Astrocyte of the cerebellum (primary cell): Measurements from ENCODE around the gene SLC24A4.

Source experiments
- DNase-seq: peaks from one replicate; pipeline ENCODE4 v3.0.0-alpha.2; 2011; ENCODE audit warnings: low read depth
- H3K4me3 ChIP-seq: 2 replicates; pipeline ENCODE4 v1.5.1; 2011; ENCODE audit warnings: mild to moderate bottlenecking, low read depth, low read length, moderate library complexity
- CTCF ChIP-seq: IDR thresholded peaks from 2 replicates; pipeline ENCODE4 v1.5.1; 2012; ENCODE audit warnings: low read length, low read depth, moderate library complexity, mild to moderate bottlenecking; ENCODE audit errors: missing control alignments
- in situ Hi-C: cut with HindIII; loops from 2 replicates; pipeline ENCODE4 v1.10.0; 2017; ENCODE audit warnings: low sequenced_read_pairs

The SLC24A4 gene

GRCh38 chr14:92282669-92283068, 40.3 kb upstream of the SLC24A4 start:
- TF ChIP-seq CTCF: no peak
- H3K4me3 ChIP-seq: no peak overlapping the region
- in situ Hi-C loops: no loop called here
- DNase-seq: no peak

GRCh38 chr14:92285311-92285710, 37.7 kb upstream of the SLC24A4 start:
- DNase-seq: no peak
- TF ChIP-seq CTCF: no peak
- in situ Hi-C loops: no loop called here
- no peak overlapping the region for H3K4me3 ChIP-seq

- no peak for DNase-seq
- in situ Hi-C loops: no loop called here
- no peak for TF ChIP-seq CTCF
- H3K4me3 ChIP-seq: no peak overlapping the region
These were observed 35.0 kb upstream of the SLC24A4 start for GRCh38 chr14:92287987-92288386.

GRCh38 chr14:92288994-92289660, 33.8 kb upstream of the SLC24A4 start:
- no peak overlapping the region for H3K4me3 ChIP-seq
- in situ Hi-C loops: no loop called here
- TF ChIP-seq CTCF: no peak
- DNase-seq: no peak

- in situ Hi-C loops: loop anchor here (5.0 kb wide), 1 partner anchor 80 kb away; no protein-coding TSS in a partner anchor
- DNase-seq: no peak
- TF ChIP-seq CTCF: no peak
- no peak overlapping the region for H3K4me3 ChIP-seq
These were observed 30.3 kb upstream of the SLC24A4 start for GRCh38 chr14:92292673-92293072.

- in situ Hi-C loops: loop anchor here (5.0 kb wide), 1 partner anchor 78 kb away; no protein-coding TSS in a partner anchor
- TF ChIP-seq CTCF: no peak
- DNase-seq: no peak
- no peak overlapping the region for H3K4me3 ChIP-seq
These were observed 28.5 kb upstream of the SLC24A4 start for GRCh38 chr14:92294506-92294905.
